NCI-H2107 treated with DMSO at 0.1 percent for 48 hours (cell line): ENCODE measurements around the gene NCLN.

Experiments
- DNase-seq: peaks from one replicate; lab custom pipeline; 2025; ENCODE audit not compliant: unreplicated experiment; lab: John Stamatoyannopoulos, UW

Gene NCLN

DNA sequence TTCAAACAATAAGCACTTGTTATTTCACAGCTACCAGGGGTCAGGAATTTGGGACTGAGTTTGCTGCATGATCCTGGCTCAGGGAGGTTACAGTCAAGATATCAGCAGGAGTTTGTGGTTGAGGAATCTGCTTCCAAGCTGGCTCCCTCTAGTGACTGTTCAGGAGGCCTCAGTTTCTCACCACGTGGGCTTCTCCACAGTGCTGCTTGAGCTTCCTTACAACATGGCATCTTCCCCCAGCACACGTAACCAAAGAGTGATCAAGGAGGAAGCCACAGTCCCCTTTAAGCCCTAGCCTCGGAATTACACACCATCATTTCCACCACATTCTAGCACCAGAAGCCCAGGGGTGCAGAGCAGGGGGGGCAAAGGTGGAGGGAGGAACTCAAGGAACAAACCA, 67.5 kb downstream of the NCLN start:
- DNase-seq: no peak

GRCh38 chr19:3254520-3254919, 68.8 kb downstream of the NCLN start:
- DNase-seq: no peak

GRCh38 chr19:3257071-3257470, 71.3 kb downstream of the NCLN start:
- DNase-seq: no peak
